Stimulated activated CD4-positive, alpha-beta T cell treated with anti-CD3 and anti-CD28 coated beads, Interleukin-2, amount 100 ng/mL, for 24 hours (primary cell): ENCODE measurements around the gene RASGRP1.
A peak's percentile ranks its signal among the peaks of the same experiment; 100 is the strongest.

Experiments used
- DNase-seq, 2 donors: peaks; one replicate each; pipeline ENCODE4 v3.0.0-alpha.2; 2020

RASGRP1 gene

DNA sequence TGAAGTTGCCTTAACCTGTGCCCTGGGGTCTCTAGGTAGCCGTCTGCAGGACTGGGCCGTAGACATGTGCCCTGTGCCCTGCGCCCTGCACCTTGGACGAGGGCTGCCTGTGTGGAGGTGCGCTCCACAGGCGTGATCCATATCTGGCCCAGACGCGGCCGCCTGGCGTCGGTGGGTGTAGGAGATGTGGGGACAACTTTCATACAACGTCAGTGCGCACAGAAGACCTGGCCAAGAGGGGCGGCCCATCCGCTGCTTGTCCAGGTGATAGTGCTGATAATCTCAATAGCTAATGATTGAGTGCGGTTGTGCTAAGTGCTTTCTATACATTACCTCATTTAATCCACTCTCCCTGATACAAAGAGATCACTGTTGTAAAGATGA, 665 bp upstream of the RASGRP1 start:
- no peak for DNase-seq

DNA sequence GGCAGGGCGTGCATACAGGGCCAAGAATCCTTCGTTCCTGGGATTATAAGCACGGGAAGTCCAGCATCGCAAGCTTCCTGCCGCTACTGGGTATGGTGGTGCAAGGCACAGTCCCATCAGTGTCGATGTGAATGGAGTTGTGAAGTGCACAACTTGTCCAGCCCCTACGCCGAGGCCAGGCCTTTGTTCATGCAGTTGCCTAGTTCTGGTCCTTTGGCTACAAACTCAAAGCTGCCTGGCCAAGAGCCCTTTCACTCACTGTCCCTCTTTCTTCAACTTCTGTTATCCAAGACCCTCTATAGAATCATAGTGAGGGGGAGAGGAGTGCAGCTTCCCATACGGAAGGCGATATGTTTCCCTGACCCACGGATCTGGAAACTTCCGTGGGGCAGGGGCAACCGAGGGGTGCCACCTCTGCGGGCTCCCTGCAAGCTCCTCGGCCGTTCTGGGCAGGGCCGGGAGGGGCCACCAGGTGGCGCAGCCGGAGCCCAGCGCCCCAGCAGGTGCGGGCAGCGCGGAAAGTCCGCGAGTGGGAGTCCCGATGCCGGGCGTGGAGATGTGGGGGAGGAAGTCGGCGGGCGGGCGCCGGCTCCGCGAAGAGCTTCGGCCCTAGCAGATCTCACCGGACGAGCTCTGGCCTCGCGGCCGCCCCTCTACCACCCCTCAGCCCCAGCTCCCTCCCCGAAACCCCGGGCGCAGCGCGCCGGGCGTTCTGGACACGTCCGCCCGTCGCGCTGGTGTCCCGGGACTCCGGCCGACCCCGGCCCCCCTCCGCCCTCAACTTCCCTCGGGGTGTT, 693 bp downstream of the RASGRP1 start:
- DNase-seq, result peak; percentile 91 to 92

DNA sequence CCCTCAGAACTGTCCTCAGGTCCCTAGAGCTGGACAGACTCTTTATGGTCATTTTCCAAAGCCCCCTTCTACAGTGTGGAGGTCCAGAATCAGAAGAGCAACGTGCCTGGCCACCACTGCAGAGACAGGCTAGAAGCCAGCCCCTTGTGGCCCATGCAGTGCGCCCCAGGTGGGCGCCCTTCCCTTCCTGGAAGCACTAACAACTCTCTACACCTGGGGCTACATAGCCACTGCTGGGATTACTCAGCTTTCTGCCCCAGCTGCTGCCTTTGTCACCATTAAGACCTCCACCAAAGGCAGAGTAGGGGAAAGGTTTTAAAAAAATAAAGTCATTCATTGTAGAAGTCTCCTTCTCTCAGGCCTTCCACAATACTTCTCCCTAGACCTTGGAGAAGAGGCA, 2.3 kb downstream of the RASGRP1 start:
- no peak for DNase-seq

DNA sequence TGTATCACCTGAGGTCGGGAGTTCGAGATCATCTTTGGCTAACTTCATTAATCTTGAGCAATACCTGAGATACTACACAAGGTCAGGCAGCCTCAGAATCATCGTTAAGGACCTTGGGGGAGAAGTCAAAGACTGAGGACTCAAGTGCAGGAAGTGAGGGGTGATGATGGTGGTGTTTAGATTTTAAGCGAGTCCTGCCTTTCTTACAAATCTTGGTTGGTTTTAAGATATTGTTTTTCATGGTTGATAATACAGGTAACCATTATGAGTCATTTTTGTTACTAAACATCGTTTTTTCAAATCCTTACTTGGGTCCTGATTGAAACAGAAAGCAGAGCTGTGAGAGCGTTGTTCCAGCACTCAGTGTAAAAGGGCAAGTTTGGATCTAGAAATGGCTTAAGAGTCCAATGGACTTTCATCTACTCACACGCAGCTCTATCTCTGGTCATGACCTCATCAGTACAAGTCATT, 4.1 kb downstream of the RASGRP1 start:
- peak in 1 of 2 donors; percentile 40 for DNase-seq

DNA sequence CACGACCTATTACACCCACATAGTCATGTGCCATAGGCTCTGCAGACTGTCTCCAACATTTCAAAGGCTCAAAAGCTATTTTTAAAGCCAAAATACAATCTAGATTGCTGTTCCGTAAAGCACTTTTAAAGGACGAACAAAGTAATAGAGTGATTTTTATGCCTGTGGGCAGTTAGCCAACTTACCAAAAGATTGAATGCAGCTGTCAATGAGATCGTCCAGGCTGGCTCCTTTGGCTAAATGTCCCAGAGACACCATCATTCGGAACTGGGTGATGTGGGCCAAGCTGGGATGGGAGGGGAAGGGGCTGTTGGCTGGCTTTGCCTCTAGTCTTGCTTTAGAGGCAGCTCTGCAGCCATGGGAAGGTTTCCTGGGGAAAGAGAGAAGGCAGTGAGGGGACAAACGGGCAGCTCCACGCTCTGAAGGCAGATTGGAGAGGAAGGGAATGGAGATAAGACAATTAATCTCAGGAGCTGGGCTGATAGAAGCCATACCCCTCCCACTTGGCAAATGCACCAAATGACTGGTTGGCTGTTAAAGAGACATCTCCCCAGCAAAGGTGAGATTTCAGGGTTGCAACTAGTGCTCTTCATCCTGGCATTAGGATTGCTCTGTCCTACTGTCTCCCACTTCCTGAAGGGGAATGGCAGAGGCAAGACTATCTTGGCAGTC, 4.8 kb downstream of the RASGRP1 start:
- no peak for DNase-seq

DNA sequence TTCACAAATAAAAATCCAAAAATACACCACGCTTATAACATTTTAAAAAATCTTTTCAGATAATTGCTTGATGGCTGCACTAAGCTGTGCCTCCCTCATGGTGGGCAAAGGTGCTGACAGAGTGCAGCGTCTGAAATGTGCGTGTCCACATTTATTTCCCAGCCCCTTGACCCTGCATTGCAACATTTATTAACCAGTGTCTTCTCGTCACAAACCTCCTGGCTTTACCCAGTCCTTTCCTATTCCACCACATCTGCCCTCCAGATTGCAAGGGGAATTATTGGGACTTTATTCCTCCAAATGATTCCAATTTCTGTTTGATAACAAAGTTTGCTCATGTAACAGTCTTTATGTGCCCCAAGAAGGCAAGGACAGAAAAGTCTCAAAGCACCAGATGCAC, 5.5 kb downstream of the RASGRP1 start:
- DNase-seq, result no peak

DNA sequence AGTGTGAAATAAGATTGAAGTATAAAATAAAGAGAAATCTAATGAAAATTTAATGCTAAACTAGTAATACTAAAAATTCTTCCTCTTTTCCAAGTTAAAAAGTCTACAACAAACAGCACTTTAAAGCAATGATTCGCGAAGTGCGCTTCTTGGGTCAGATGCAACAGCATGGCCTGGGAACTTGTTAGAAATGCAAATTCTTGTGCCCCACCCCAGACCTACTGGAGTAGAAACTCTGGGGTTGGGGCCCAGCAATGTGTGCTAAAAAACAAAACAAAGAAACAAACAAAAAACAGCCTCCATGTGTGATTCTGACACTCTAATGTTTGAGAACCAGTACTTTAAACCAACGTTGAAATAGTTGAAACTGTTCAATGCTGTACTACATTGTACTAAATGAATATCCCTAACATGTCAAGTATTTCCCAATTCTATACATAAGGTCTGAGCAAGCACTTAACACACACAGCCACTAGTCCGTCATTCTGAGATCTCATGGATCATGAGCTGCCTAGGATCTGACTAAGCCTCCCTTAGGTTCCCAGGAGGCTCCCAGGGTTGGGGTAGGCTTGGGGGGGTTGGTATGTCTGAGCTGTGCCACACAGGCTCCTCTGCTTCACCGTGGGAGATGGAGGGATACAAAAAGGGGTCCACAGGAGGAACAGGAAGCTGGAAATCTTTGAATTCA, 6.1 kb downstream of the RASGRP1 start:
- DNase-seq, result no peak

DNA sequence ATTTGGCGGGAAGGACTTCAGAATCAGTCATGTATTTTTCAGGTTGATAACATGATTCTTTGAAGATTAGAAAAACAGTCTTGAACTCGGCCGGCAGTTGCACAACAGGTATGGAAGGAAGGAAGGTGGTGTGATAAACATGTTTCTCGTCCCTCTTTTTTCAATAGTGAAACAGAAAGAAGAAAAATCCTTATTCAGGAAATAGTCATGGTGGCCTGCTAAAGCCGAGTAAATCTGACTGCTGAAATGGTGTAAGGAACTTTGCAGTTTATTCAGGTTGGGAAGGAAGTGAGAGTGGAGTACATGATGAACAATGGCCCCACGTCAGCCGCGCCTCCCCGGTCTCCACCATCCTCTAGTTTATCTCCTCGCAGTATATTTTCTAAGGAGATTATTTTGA, 6.7 kb downstream of the RASGRP1 start:
- DNase-seq, result peak in 1 of 2 donors; percentile 36

DNA sequence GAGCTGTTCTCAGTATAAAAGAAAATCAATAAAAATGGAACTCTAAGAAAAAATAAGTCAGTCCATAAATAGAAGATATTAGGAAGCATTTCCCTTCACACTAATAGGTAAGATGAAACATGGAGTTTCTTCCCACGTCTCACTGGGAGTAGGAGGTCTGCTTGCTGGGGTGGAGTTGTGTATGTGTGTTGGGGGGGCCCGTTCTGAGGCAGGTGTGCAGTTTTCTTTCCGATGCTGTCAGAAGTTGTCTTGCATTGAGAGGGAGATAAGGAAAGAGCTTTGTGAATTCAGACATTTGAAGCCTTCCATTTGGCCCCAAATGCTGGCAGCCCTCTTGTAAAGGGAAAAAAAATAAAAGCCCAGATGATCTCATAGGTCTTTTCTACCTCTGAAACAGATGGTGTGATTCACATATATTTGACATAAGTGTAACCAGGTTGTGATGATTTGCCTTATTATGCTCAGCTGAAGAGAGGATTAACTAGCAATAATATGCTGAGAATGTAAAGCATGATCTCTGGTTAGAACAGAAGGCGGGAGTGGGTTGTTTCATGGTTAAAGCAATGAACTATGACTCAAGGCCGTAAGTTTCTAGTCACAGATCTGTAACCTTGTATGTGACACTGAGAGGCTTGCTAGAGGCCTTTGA, 8.8 kb downstream of the RASGRP1 start:
- peak in 1 of 2 donors; percentile 42 for DNase-seq

DNA sequence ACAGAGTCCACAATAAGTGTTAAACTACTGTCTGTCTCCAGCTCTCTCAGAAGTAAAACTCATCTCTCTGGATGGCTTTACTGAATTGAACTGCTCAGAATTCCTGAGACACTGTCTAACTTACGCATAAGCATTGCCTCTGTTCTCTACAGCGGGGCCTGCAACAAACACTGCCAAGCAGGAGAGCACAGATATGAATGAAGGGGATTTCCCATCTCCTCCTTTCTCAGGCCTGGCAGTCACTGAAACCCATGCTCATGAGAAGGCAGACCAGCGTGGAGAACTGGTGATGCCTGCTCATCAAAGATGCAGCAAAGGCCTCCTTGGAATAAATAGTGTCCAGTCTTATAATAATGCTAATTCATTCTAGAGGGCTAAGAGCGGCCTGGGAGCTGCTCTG, 10.3 kb downstream of the RASGRP1 start:
- peak; percentile 38 to 42 for DNase-seq

DNA sequence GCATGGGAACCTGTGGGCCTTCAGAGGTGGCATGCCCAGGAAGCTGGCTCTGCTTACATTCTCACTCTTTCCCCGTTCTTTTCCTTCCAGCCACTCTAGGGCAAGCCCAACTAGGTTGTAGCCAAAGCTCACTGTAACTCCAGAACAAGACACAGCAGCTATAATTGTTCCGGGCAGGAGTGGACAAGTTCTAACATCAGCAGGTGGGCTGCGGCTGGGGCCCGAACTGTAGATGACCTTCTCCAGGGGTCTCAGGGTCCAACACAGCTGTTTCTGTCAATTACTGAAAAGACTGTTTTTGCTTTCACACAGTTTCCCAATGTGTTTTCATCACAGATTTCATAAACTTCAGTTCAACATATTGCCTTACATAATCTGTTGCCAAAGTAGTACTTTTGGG, 11.5 kb downstream of the RASGRP1 start:
- DNase-seq, result no peak

DNA sequence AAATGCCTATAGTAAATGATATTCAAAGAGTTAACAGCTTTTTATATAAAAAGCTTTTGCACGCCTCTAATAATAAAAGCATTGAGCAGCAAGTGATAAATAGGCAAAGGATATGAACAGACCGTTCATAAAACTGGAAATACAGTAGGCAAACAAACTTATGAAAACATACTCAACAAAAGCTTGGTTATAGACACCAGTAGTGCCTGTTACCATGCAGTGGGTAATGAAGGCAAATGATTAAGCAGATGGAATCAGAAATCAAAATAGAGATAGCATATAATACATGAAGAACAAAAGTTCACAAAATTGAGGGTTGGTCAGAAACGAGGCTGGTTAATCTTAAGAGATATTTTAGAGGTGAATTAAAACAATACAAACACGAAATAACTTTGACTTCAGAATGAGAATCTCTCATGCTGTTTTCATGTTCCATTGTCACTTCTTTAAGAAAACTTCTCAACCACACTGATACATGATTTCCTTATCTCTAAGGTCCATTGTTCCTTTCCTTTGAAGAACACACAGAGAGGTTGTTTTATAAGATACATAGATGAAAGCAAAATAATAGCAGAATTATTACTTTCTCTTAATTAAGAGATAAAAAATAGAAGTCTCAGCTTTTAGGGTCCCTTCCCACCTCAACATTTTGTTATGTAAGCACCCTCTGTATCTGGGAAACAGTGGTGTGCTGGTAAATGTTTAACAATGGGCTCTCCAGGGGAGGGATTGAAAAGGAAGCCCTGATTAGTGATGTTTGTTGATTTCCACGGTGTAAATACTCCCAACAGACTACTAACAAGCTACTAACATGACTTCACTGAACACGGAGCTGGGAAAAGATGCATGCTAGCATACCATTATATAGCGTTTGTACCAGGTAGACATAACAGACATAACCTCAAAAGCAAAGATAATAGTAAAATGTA, 12.6 kb downstream of the RASGRP1 start:
- no peak for DNase-seq

DNA sequence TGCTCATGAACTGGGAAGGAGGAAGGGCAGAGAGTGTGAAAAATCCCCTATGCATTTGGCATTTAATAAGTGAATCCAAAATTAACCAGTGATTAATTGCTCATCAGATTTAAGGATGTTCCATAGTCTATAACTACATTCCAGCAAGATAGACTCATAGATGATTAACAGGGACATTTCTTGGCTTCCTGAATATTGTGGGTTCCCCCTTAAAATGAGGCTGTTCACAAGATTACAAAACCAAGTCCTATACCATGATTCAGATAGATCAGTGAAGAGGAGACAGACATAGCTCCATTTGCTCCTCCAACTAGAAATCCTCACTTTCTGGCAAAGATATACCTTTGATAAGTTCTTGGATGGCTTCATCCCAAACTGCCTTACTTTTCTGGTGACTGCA, 15.4 kb downstream of the RASGRP1 start:
- no peak for DNase-seq

DNA sequence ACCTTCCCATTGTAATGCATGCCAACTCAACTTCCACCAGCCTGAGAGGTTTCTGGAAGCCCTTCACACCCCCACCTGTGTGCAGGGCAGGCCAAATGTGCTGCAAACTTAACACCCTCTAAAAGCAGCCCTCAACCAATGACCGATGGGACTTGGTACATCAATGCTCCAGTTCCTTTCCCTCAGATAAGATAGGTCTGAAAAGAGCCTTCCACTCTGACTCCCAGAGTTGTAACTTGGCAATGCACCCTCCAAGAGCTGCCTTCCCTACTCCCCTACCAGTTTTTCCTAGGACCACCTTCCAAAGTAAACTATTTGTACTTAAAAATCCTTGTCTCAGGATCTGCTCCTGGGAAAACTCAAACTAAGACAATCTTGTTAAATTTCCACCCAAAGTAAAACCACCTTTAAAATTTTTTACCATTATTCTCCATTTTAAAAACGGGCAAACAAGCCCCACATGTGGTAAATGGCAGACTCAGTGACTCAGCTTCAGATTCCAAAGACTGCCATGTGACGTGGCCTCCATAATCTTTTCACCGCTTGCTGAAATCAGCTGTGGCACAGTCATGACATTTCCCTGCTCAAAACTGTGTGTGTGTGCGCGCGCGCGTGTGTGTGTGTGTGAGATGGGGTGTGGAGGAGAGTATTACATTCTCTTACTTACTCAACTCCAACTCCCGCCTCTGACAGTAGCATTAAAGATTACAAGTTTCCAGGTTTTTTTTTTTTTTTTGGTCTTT, 17.2 kb downstream of the RASGRP1 start:
- peak in 1 of 2 donors; percentile 28 for DNase-seq

DNA sequence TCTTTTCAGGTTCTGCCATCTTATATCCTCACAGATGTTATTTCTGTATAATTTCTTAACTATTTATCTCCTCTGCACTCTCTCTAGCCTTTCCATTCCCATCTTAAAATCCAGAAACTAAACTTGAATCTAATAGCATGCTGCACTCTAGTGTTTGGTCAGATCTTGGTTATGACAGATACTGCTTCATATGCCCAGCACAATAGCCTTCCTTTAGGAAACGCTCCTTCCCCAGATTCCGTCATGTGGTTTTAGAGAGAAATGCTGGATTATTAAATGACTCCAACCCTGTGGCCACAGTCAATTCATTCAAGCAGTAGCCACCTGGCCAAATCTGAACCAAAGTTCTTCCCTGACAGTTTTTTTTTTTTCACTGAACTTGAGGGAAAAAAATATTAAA, 19.4 kb downstream of the RASGRP1 start:
- no peak for DNase-seq

DNA sequence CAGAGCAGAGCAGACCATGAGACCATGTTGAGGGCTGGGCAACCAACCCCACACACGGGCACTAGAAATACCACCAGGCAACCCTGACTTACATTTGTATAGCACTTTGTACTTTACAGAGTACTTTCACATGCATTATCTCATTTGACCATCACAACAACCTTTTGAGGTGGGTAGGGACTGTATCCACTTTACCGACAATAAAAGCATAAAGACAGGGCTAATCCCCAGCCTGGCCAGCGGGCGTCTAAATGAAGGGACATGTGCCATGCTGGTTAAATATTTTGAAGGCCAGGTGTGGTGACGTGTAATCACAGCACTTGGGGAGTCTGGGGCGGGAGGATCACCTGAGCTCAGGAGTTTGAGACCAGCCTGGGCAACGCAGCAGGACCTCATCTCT, 23.6 kb downstream of the RASGRP1 start:
- DNase-seq, result no peak

DNA sequence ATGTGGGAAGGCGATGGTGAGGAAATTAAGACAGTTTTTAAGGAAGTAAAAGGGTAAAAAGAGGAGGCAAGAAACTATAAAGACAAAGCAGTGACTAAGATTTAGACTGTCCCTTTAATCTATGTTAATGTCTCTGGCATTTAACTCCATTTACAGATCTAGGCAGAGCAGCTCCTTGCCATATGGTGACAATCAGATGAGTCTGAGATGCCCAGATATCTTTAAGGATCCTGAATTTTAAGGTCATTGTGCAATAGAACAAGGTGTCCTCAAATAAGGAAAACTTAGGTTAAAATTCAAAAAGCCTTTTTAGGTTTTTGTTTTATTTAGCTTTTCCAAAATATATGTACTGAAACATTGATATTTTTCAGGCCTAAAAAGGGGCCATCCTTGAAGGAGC, 24.1 kb downstream of the RASGRP1 start:
- no peak for DNase-seq

DNA sequence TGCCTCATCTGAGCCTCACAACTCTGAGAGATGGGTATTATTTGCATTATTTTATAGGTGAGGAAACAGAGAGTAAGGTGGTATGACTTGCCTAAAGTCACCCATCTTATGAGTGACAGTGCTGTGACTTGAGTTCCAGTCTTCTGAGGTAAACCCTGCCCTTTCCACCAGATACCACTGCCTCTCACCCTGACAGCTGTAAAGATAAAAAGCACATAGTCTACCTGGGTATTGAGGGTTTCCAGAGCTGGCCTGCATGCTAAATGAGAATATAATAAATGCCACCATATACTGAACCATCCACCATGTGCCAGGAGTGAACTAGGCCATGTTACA, 25.6 kb downstream of the RASGRP1 start:
- DNase-seq, result no peak

DNA sequence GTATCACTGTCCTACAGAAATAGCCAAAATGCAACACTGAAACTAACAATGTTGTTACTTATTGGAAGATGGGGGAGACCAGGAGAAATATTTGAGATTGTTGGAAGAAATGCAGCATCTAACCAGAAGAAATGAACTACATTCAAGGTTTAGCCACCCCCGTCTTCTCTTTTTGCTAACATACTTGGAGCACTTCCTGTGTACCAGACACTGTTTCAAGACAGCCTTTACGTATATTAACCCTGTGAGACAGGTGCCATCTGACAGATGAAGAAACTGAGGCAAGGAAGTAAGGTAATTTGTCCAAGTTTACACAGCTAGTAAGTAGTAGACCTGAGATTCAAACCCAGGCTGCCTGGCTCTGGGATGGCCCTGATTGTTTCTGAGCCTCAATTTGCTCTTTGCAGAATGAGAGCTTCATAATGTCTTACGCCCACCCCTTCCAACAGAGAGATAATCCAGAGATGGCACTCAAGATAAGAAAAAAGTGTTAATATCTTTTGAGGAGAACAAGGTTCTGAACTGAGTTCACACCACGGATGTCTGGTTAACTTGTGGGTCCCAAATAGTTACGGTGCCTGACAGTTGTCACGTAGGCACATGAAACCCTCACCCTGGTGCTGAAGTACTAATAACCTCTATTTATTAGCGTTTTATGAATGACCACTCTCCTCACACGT, 26.1 kb downstream of the RASGRP1 start:
- DNase-seq, result no peak

DNA sequence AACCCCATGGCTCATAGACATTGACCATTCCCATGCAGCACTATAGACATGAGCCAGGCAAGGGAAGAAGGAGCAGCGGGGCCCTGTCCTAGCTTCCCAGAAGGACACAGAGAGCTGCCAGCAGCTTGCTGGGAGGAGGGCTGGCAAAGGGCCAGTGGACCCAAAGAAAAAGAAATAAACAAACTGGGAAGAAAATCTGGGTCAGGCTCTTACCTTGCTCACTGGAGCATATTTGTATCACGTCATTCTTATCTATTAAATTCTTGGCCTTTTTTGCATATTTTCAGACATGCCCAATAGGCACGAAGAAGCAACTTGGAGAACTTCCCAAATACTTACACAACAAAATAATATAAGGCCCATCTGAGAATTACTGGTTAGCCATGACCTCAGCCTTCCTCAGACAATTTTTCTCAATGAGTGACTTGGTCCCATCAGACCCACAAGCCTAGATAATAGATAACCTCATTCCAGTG, 28.4 kb downstream of the RASGRP1 start:
- DNase-seq, result no peak
